IMR-90 (cell line): ENCODE measurements around the gene CHST8.

Experiments
- CEBPB ChIP-seq: IDR thresholded peaks from 2 replicates; pipeline ENCODE4 v1.6.1; 2012; ENCODE audit warnings: low read depth, low read length, improper control_type of control experiment
- POLR2A ChIP-seq: IDR thresholded peaks from 2 replicates; pipeline ENCODE4 v1.6.1; 2012; ENCODE audit warnings: mild to moderate bottlenecking, low read depth, low read length
- RAD21 ChIP-seq: IDR thresholded peaks from 2 replicates; pipeline ENCODE4 v1.6.1; 2012; ENCODE audit warnings: low read length, improper control_type of control experiment
- TF ChIP-seq, protein P1 (sequence below): conservative IDR thresholded peaks from 2 replicates; pipeline ENCODE4 v1.5.1; 2012; ENCODE audit warnings: mild to moderate bottlenecking, low read depth, low read length, improper control_type of control experiment
- TF ChIP-seq, protein P2 (sequence below): fragments of 150-350 bp; IDR thresholded peaks from 2 replicates; pipeline ENCODE4 v1.6.1; 2017; ENCODE audit warnings: mild to moderate bottlenecking, antibody characterized with exemption, low read length, low read depth

DNA sequence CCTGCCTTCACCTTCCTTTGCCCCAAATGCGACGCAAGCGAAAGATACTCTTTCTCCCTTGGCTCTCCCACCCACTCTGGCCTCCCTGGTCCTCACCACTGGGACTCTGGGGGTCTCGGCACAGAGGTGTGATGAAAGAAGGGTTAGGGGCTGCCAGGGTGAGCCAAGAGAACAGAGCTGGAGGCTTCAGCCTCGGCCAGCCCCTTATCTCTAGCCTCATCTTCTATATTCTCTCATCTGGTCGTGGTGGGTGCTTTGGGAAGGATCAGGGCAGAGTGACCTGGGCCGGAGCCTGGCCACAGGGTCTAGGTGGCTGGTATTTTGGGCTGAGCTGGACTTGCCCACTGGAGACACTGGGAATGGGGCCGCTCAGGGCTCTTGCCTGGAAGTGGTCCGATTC is 103.8 kb downstream of the CHST8 start:
- TF ChIP-seq, protein P1, sequence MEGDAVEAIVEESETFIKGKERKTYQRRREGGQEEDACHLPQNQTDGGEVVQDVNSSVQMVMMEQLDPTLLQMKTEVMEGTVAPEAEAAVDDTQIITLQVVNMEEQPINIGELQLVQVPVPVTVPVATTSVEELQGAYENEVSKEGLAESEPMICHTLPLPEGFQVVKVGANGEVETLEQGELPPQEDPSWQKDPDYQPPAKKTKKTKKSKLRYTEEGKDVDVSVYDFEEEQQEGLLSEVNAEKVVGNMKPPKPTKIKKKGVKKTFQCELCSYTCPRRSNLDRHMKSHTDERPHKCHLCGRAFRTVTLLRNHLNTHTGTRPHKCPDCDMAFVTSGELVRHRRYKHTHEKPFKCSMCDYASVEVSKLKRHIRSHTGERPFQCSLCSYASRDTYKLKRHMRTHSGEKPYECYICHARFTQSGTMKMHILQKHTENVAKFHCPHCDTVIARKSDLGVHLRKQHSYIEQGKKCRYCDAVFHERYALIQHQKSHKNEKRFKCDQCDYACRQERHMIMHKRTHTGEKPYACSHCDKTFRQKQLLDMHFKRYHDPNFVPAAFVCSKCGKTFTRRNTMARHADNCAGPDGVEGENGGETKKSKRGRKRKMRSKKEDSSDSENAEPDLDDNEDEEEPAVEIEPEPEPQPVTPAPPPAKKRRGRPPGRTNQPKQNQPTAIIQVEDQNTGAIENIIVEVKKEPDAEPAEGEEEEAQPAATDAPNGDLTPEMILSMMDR, result no peak
- TF ChIP-seq POLR2A (no peak), RAD21 (no peak), CEBPB (no peak)
- TF ChIP-seq, protein P2, sequence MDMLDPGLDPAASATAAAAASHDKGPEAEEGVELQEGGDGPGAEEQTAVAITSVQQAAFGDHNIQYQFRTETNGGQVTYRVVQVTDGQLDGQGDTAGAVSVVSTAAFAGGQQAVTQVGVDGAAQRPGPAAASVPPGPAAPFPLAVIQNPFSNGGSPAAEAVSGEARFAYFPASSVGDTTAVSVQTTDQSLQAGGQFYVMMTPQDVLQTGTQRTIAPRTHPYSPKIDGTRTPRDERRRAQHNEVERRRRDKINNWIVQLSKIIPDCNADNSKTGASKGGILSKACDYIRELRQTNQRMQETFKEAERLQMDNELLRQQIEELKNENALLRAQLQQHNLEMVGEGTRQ, result no peak
